HEK293 (cell line): Measurements from ENCODE around the gene TADA3.

Source experiments
- CTCF ChIA-PET: fragments of 350-600 bp; formaldehyde crosslinking; extraction: SDS; loops from one replicate; lab custom pipeline; 2021; ENCODE audit warnings: antibody characterized with exemption; lab: Yijun Ruan, JAX
- POLR2A ChIA-PET: fragments of 300-600 bp; formaldehyde crosslinking; extraction: SDS; loops from one replicate; lab custom pipeline; 2020; ENCODE audit warnings: antibody characterized with exemption, inconsistent platforms; lab: Yijun Ruan, JAX
- H3K27ac ChIP-seq: fragments of 200-500 bp; sonication (Bioruptor generic); 2 replicates; pipeline ENCODE4 v1.5.1; 2014; ENCODE audit warnings: low read depth, low read length, control low read depth, inconsistent platforms; ENCODE audit errors: extremely low read depth
- H3K36me3 ChIP-seq, 2 experiments: fragments of 200-500 bp in 1 of 2; sonication (Bioruptor generic) in 1 of 2; 1 replicate in 1 of 2; 2 replicates in 1 of 2; pipeline ENCODE4 v1.5.1; 2014 to 2017; ENCODE audit warnings: inconsistent platforms in 2 of 2, low read length in 2 of 2; ENCODE audit not compliant: control insufficient read depth in 2 of 2, insufficient read depth in 1 of 2
- H3K4me1 ChIP-seq: fragments of 200-500 bp; sonication (Bioruptor generic); 2 replicates; pipeline ENCODE4 v1.5.1; 2014; ENCODE audit warnings: mild to moderate bottlenecking, low read length, inconsistent platforms; ENCODE audit not compliant: control insufficient read depth, insufficient read depth
- H3K4me3 ChIP-seq: 2 replicates; pipeline ENCODE4 v1.5.1; 2011; ENCODE audit warnings: low read depth, mild to moderate bottlenecking, control low read depth, low read length, moderate library complexity
- H3K9me3 ChIP-seq: fragments of 200-500 bp; sonication (Bioruptor generic); 2 replicates; pipeline ENCODE4 v1.5.1; 2014; ENCODE audit warnings: low read depth, low read length, inconsistent platforms; ENCODE audit not compliant: control insufficient read depth, insufficient read depth
- GLIS1 ChIP-seq: fragments of 450-650 bp; formaldehyde crosslinking; IDR thresholded peaks from 2 replicates; pipeline ENCODE4 v1.5.1; 2016; ENCODE audit warnings: missing biosample characterization, missing genetic modification characterization
- HOXA7 ChIP-seq: sonication (generic); formaldehyde crosslinking; IDR thresholded peaks from 2 replicates; pipeline ENCODE4 v1.8.1; 2022; ENCODE audit warnings: missing genetic modification reagents, borderline replicate concordance
- HOXD13 ChIP-seq: sonication (generic); formaldehyde crosslinking; IDR thresholded peaks from 2 replicates; pipeline ENCODE4 v1.8.0; 2022; ENCODE audit warnings: missing genetic modification reagents, borderline replicate concordance
- TSHZ1 ChIP-seq: fragments of 450-650 bp; formaldehyde crosslinking; IDR thresholded peaks from 2 replicates; pipeline ENCODE4 v1.5.1; 2016; ENCODE audit warnings: missing biosample characterization, missing genetic modification characterization, borderline replicate concordance
- YY2 ChIP-seq: fragments of 450-650 bp; formaldehyde crosslinking; IDR thresholded peaks from 2 replicates; pipeline ENCODE4 v1.5.1; 2016; ENCODE audit warnings: missing biosample characterization, missing genetic modification characterization
- ZNF112 ChIP-seq: fragments of 450-650 bp; formaldehyde crosslinking; IDR thresholded peaks from 2 replicates; pipeline ENCODE4 v1.5.0; 2017; ENCODE audit warnings: missing biosample characterization, missing genetic modification characterization
- ZNF114 ChIP-seq: fragments of 450-650 bp; formaldehyde crosslinking; IDR thresholded peaks from 2 replicates; pipeline ENCODE4 v1.5.0; 2017; ENCODE audit warnings: missing biosample characterization, missing genetic modification characterization
- ZNF148 ChIP-seq: fragments of 450-650 bp; formaldehyde crosslinking; IDR thresholded peaks from 2 replicates; pipeline ENCODE4 v1.5.0; 2017; ENCODE audit warnings: missing biosample characterization, missing genetic modification characterization, borderline replicate concordance
- ZNF175 ChIP-seq: fragments of 450-650 bp; formaldehyde crosslinking; IDR thresholded peaks from 2 replicates; pipeline ENCODE4 v1.5.1; 2016; ENCODE audit warnings: missing biosample characterization, missing genetic modification characterization
- ZNF184 ChIP-seq: fragments of 450-650 bp; IDR thresholded peaks from 2 replicates; pipeline ENCODE4 v1.5.1; 2018; ENCODE audit warnings: missing biosample characterization, mild to moderate bottlenecking, missing genetic modification characterization
- ZNF292 ChIP-seq: fragments of 450-650 bp; formaldehyde crosslinking; IDR thresholded peaks from 2 replicates; pipeline ENCODE4 v1.5.1; 2016; ENCODE audit warnings: low read depth, missing biosample characterization, missing genetic modification characterization, borderline replicate concordance
- ZNF366 ChIP-seq: fragments of 450-650 bp; formaldehyde crosslinking; conservative IDR thresholded peaks from 2 replicates; pipeline ENCODE4 v1.5.1; 2016; ENCODE audit warnings: missing biosample characterization, missing genetic modification characterization
- ZNF426 ChIP-seq: fragments of 450-650 bp; formaldehyde crosslinking; IDR thresholded peaks from 2 replicates; pipeline ENCODE4 v1.5.1; 2017; ENCODE audit warnings: missing biosample characterization, missing genetic modification characterization, mild to moderate bottlenecking, inconsistent platforms, moderate library complexity
- ZNF529 ChIP-seq: fragments of 450-650 bp; formaldehyde crosslinking; IDR thresholded peaks from 2 replicates; pipeline ENCODE4 v1.5.1; 2017; ENCODE audit warnings: missing genetic modification characterization, missing biosample characterization; ENCODE audit not compliant: insufficient replicate concordance
- ZNF621 ChIP-seq: fragments of 450-650 bp; formaldehyde crosslinking; IDR thresholded peaks from 2 replicates; pipeline ENCODE4 v1.5.1; 2017; ENCODE audit warnings: missing biosample characterization, missing genetic modification characterization
- ZNF626 ChIP-seq: fragments of 450-650 bp; sonication (Bioruptor Pico); formaldehyde crosslinking; IDR thresholded peaks from 2 replicates; pipeline ENCODE4 v1.5.1; 2018; ENCODE audit warnings: missing biosample characterization, missing genetic modification characterization, inconsistent platforms
- ZNF629 ChIP-seq: fragments of 450-650 bp; formaldehyde crosslinking; IDR thresholded peaks from 2 replicates; pipeline ENCODE4 v1.5.1; 2017; ENCODE audit warnings: missing biosample characterization, missing genetic modification characterization
- ZNF654 ChIP-seq: fragments of 450-650 bp; formaldehyde crosslinking; IDR thresholded peaks from 2 replicates; pipeline ENCODE4 v1.5.1; 2016; ENCODE audit warnings: low read depth, missing biosample characterization, missing genetic modification characterization
- ZNF677 ChIP-seq: fragments of 450-650 bp; IDR thresholded peaks from 2 replicates; pipeline ENCODE4 v1.5.0; 2018; ENCODE audit warnings: missing biosample characterization, mild to moderate bottlenecking, missing genetic modification characterization, moderate library complexity
- ZSCAN23 ChIP-seq: fragments of 450-650 bp; formaldehyde crosslinking; IDR thresholded peaks from 2 replicates; pipeline ENCODE4 v1.5.1; 2016; ENCODE audit warnings: missing biosample characterization, missing genetic modification characterization

The TADA3 gene

DNA sequence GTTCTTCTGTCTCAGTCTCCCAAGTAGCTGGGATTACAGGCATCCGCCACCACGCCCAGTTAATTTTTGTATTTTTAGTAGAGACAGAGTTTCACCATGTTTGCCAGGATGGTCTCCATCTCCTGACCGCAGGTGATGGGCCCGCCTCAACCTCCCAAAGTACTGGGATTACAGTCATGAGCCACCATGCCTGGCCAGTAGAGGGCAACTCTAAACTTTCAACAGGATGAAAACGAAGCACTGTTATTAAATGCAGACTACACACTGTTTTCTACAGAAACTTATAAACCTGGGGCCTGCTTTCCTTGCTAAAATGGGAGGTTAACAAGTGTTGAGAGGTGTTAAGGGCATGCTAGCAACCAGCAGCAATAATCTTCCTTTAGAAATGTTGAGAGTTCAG lies 8.3 kb upstream of the TADA3 start:
- no peaks in the 10 kb centered on the region for H3K4me1 ChIP-seq
- no peak overlapping the region for H3K27ac ChIP-seq
- peaks cover 65 to 85% of the 10 kb centered on the region in 2 experiments for H3K36me3 ChIP-seq
- no peaks in the 10 kb centered on the region for H3K9me3 ChIP-seq
- POLR2A ChIA-PET = interaction anchor here (0.7 to 1.3 kb wide), 2 partner anchors 8 to 286 kb away, joined by 4 to 7 read pairs; partner anchors contain the start of gene ARPC4
- CTCF ChIA-PET = interaction anchor here (1.1 kb wide), 1 partner anchor 449 kb away, joined by 7 read pairs; no protein-coding TSS in a partner anchor
- H3K4me3 ChIP-seq = no peak overlapping the region
- no peak for TF ChIP-seq TSHZ1 (tag by site-specific recombination)
- TF ChIP-seq ZNF621 (tag by site-specific recombination) = no peak

DNA sequence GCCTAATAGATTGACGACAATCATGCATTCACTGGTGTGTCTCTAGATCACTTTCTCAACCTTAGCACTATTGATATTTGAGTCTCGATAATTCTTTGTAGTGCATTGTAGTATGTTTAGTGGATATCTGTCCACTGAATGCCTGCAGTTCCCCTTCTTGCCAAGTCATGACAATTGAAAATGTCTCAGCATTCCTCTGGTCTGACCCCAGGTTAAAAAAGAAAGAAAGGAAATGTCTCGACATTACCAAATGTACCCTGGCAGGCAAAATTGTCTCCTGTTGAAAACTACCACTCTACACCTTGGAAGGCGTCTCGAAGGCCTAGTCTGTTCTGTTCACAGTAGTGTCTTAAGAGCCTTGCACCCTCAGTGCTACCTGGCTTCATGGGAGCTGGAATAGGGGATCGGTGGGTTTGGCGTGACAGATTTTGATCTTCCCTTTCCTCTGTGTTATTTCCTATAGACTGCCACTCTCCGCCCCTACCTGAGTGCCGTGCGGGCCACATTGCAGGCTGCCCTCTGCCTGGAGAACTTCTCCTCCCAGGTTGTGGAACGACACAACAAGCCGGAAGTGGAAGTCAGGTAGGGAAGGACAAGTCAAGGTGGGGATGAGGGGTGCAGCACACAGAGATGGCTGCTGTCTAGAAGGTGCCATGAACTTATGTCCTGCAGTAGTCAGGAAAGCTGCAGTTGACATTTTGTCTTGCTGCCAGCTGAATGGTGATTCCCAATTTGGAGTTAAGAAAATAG lies 5.1 kb upstream of the TADA3 start:
- no peak for TF ChIP-seq ZNF114 (tag by site-specific recombination)
- no peak for TF ChIP-seq ZNF148 (tag by site-specific recombination)
- no peak for TF ChIP-seq ZNF426
- no peak for TF ChIP-seq ZNF366 (tag by site-specific recombination)
- TF ChIP-seq ZNF677 (tag by site-specific recombination) = no peak
- no peak for TF ChIP-seq ZNF175
- H3K9me3 ChIP-seq = no peaks in the 10 kb centered on the region
- ChIA-PET CTCF (interaction anchor here (0.6 to 1.5 kb wide), 4 partner anchors 11 to 466 kb away, joined by 3 to 7 read pairs (median 4); no protein-coding TSS in a partner anchor), POLR2A (interaction anchor here (0.7 to 1.3 kb wide), 3 partner anchors 11 to 69 kb away, joined by 3 to 5 read pairs (median 3); no protein-coding TSS in a partner anchor)
- no peak overlapping the region for H3K4me3 ChIP-seq
- no peaks in the 10 kb centered on the region for H3K4me1 ChIP-seq
- no peak overlapping the region for H3K27ac ChIP-seq
- peaks cover 54 to 68% of the 10 kb centered on the region in 2 experiments for H3K36me3 ChIP-seq

DNA sequence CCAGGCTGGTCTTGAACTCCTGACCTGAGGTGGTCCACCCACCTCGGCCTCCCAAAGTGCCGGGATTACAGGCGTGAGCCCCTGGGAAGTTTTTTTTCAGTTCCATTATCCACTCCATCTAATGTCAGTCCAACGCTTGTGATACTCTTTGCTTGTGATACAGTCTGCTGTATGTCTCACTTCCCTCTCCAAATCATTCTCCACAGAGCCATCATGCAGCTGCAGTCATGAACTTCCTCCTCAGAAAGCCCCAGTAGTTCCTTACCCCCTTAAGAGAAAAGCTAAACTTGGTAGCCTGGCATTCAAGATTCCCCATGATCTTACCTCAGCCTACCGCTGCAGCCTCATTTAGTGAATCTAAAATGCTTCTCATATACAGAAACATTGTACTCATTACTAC lies 2.9 kb upstream of the TADA3 start:
- Histone ChIP-seq H3K9me3 (no peaks in the 10 kb centered on the region), H3K4me1 (no peaks in the 10 kb centered on the region), H3K36me3 (peaks cover 35 to 64% of the 10 kb centered on the region in 2 experiments), H3K4me3 (no peak overlapping the region), H3K27ac (no peak overlapping the region)
- TF ChIP-seq HOXD13 (CRISPR knock-in tag) = no peak
- TF ChIP-seq ZNF629 = no peak
- no peak for TF ChIP-seq ZNF112
- TF ChIP-seq ZNF184 (tag by site-specific recombination) = no peak
- no peak for TF ChIP-seq ZNF654
- TF ChIP-seq GLIS1 (tag by site-specific recombination) = no peak
- no peak for TF ChIP-seq ZNF529 (tag by site-specific recombination)
- TF ChIP-seq ZNF292 (tag by site-specific recombination) = no peak
- no peak for TF ChIP-seq HOXA7
- no peak for TF ChIP-seq YY2 (tag by site-specific recombination)
- TF ChIP-seq ZSCAN23 (tag by site-specific recombination) = no peak
- no peak for TF ChIP-seq ZNF626 (tag by site-specific recombination)
- POLR2A ChIA-PET = interaction anchor here (0.5 to 1.5 kb wide), 5 partner anchors 8 to 380 kb away, joined by 3 to 4 read pairs (median 3); partner anchors contain the start of gene CAMK1
- CTCF ChIA-PET = interaction anchor here (0.6 to 0.9 kb wide), 2 partner anchors 9 to 16 kb away, joined by 3 to 5 read pairs; no protein-coding TSS in a partner anchor
